ENCODE measurements around the gene ASIC4.

Gene ASIC4

GRCh38 chr2:219536967-219537366 lies 22.7 kb downstream of the ASIC4 start:
- no peak for DNase-seq (ENCODE audit: low read depth)

- no peak for DNase-seq (ENCODE audit: low read depth)
Measured at GRCh38 chr2:219537657-219538488, 23.6 kb downstream of the ASIC4 start.

- DNase-seq (ENCODE audit: low read depth) = peak; percentile 31
Measured at GRCh38 chr2:219538504-219538951, 24.2 kb downstream of the ASIC4 start.

- DNase-seq (ENCODE audit: low read depth) = no peak
Measured at GRCh38 chr2:219538956-219539788, 24.9 kb downstream of the ASIC4 start.

- no peak for DNase-seq (ENCODE audit: low read depth)
Measured at GRCh38 chr2:219539926-219540678, 25.8 kb downstream of the ASIC4 start.

- no peak for DNase-seq (ENCODE audit: low read depth)
Measured at GRCh38 chr2:219540784-219541504, 26.7 kb downstream of the ASIC4 start.

GRCh38 chr2:219541611-219542180 lies 27.4 kb downstream of the ASIC4 start:
- DNase-seq (ENCODE audit: low read depth) = peak; percentile 62

- DNase-seq (ENCODE audit: low read depth) = peak; percentile 47
Measured at GRCh38 chr2:219542931-219543595, 28.8 kb downstream of the ASIC4 start.

- DNase-seq (ENCODE audit: low read depth) = peak; percentile 97
Measured at GRCh38 chr2:219543596-219544358, 29.5 kb downstream of the ASIC4 start, which contains the start of the genes CHPF and TMEM198. TSS of gene CHPF (minus strand) at chr2:219543809. CDS start at chr2:219543538, 271 bp downstream. TSS of gene TMEM198 (plus strand) at chr2:219544028. CDS start at chr2:219544728, 700 bp downstream.

DNA sequence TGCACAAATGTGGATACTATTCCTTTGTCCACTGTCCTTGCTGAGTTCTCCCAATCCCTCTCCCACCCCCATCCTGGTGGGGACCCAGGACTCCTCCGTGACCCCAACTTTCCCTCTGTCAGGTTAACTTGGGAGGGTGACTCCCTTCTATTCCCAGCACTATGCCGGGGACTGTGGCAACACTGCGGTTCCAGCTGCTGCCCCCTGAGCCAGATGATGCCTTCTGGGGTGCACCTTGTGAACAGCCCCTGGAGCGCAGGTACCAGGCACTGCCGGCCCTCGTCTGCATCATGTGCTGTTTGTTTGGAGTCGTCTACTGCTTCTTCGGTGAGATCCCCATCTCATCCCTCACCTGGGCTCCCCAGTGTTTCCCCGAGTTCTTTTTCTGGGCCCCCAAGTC lies 30.3 kb downstream of the ASIC4 start:
- DNase-seq (ENCODE audit: low read depth) = no peak

GRCh38 chr2:219545295-219545942 lies 31.1 kb downstream of the ASIC4 start:
- no peak for DNase-seq (ENCODE audit: low read depth)

DNA sequence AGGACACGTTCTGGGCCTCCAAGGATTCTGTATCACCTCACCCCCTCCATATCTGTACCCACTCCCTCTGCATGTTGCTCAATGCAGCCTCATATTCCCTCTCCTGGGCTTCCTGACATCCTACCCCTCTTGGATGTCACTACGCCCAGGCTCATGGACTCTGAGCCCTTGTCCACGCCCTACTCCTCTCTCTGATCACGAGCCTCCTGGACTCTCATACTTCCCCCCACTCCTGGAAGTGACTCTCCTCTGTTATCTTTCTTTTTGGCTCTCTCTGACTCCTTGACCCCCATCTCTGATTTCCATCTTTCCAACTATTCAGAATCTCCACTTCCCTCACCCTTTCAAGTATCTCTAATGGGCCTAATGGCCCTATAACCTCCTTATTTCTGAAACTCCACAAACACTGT lies 31.7 kb downstream of the ASIC4 start:
- DNase-seq (ENCODE audit: low read depth) = no peak

DNA sequence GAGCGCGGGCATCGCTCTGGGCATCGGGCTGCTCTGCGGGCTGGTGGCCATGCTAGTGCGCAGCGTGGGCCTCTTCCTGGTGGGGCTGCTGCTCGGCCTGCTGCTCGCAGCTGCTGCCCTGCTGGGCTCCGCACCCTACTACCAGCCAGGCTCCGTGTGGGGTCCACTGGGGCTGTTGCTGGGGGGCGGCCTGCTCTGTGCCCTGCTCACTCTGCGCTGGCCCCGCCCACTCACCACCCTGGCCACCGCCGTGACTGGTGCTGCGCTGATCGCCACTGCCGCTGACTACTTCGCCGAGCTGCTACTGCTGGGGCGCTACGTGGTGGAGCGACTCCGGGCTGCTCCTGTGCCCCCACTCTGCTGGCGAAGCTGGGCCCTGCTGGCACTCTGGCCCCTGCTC lies 33.3 kb downstream of the ASIC4 start:
- DNase-seq (ENCODE audit: low read depth) = no peak

DNA sequence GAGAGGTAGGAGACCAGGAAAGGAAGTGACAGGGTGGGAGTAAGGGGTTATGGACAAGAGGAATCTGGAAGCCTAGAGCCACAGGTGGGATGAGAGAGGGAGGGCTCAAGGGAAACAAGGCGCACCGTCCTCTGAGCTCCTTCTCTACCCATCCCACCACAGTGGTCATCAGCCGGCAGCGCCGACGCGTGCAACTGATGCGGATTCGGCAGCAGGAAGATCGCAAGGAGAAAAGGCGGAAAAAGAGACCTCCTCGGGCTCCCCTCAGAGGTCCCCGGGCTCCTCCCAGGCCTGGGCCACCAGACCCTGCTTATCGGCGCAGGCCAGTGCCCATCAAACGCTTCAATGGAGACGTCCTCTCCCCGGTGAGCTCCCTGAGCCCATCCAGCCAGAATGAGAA lies 34.7 kb downstream of the ASIC4 start:
- DNase-seq (ENCODE audit: low read depth) = no peak

DNA sequence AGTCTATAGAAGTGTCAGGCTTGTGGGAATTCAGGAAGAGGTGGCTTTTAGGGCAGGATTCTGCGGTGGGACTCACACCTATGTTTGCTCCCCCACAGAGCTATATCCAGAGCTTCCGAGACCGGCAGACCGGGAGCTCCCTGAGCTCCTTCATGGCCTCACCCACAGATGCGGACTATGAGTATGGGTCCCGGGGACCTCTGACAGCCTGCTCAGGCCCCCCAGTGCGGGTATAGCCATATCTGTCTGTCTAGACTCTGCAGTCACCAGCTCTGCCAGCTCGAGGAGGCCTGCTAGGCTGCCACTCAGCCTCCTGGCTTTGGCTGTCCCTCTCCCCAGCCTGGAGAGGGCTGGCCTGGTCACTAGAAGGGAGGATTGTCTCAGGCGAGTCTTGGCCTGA lies 35.3 kb downstream of the ASIC4 start:
- DNase-seq (ENCODE audit: low read depth) = no peak

GRCh38 chr2:219551441-219552381 lies 37.4 kb downstream of the ASIC4 start:
- DNase-seq (ENCODE audit: low read depth) = peak; percentile 34

GRCh38 chr2:219552382-219553167 lies 38.3 kb downstream of the ASIC4 start:
- peak; percentile 78 for DNase-seq (ENCODE audit: low read depth)

GRCh38 chr2:219553168-219553417 lies 38.8 kb downstream of the ASIC4 start:
- no peak for DNase-seq (ENCODE audit: low read depth)
